Left hindlimb (tissue), 1 donor: ENCODE data around the gene TCF15.
A peak's percentile ranks its signal among the peaks of the same experiment; 100 is the strongest.
"Not testable (repeated sequence)": the region's sequence is repeated elsewhere in the genome, so short reads cannot be mapped to it uniquely, and the experiment has no call there.

Source experiments
- DNase-seq: peaks from one replicate; pipeline ENCODE4 v3.0.0-alpha.2; 2018

The TCF15 gene

DNA sequence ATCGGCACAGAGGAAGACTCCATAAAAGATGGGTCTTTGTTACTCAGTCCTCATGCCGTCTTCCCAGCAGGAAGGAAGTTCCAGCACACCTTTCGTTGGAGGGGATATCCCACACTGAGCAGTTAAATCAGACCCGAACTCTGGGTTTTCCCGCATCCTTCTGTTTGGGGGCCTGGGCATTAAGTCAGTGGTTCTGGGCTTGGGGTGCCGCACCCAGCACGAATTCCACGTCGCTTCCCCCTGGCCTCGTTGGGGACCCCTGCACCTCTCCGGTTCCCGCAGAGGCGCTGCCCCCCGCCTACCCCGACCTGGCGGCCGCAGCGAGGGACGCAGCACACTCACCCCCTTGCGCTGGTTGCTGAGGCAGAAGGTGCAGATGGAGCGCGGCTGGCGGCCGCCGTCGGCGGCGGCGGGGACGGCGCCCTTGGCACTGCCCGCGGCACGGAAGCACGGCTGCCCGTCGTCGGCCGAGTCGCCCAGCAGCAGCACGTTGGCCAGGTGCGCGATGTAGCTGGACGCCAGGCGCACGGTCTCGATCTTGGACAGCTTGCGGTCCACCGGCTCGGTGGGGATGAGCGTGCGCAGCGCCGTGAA is 641 bp downstream of the TCF15 start:
- DNase-seq: peak; percentile 24

DNA sequence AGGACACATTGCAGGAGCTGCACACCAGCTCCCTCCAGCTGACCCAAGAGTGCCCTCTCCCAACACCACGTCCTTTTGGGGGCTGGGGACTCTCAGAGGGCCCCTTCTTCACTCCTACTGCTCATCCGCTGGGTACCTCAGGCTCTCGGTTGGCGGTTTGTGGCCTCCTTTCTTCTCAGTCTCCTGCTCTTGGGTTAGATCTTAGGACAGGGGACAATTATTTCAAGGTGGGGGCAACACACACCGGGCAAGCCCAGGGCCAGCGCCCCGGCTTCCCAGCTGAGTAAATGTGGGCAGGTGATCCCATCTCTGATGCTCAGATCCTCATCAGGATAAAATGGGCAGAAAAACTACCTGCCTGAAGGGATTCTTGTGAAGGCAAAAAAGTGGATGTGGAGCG is 1.1 kb downstream of the TCF15 start:
- peak; percentile 21 for DNase-seq

DNA sequence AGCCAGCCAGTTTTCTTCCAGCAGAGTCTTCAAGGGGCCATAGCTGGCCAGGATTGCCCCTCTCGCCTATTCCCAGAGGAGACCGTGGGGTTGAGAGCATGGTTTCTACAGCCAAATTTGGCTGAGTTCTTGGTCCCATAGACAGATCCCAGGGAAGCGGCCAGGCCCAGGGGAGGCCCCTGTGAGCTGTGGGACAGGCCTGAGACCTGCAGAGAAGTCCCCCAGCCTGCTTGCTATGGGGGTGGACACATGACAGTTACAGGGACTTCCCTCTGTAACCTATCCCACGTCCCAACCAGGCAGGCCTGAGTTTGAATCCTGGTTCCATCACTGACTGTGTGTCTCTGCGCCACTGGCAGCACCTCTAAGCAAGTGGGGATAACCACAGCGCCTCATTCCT is 2.6 kb downstream of the TCF15 start:
- DNase-seq: peak; percentile 6

DNA sequence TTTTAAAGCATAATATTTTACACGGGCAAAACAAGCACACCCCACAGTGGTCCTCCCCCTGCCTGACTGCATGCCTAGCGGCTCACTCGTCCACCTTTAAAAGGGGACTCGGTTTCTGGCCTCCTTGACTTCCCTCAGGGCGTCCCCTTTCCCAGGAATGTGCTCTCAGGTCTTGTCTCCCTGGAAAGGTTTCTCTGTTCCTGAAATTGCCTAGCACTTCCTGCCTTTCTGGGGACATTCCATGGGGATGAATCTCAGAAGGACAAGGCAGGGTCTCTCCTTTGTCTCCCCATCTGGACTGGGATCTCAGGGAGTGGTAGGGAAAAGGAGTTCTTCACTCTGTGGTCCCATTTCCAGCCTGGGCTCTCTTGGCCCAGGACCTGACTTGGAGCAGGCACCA is 4.9 kb downstream of the TCF15 start:
- DNase-seq: no peak

DNA sequence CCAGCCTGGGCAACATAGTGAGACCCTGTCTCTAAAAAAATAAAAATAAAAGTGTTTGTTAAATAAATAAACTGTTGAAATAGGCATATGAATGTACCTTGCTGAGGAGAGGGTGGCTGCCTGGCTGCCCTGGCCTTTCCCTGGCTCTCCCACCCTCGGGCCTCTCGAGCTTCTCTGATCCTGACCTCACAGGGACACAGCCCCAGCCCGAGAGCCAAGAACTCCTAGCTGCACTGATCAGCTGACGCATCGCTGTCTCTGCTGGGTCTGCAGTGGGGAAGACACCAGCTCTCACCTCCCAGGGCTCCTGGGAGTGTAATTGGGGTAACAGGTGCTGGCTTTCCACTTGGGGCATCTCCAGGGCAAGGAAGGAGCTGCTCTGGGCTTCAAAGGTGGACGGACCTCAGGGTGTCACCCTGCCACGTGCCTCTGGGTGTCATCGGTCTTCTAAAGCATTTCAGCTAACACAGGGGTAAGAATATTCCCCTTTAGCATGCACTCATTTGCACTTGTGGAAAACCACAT is 6.9 kb downstream of the TCF15 start:
- DNase-seq: no peak

DNA sequence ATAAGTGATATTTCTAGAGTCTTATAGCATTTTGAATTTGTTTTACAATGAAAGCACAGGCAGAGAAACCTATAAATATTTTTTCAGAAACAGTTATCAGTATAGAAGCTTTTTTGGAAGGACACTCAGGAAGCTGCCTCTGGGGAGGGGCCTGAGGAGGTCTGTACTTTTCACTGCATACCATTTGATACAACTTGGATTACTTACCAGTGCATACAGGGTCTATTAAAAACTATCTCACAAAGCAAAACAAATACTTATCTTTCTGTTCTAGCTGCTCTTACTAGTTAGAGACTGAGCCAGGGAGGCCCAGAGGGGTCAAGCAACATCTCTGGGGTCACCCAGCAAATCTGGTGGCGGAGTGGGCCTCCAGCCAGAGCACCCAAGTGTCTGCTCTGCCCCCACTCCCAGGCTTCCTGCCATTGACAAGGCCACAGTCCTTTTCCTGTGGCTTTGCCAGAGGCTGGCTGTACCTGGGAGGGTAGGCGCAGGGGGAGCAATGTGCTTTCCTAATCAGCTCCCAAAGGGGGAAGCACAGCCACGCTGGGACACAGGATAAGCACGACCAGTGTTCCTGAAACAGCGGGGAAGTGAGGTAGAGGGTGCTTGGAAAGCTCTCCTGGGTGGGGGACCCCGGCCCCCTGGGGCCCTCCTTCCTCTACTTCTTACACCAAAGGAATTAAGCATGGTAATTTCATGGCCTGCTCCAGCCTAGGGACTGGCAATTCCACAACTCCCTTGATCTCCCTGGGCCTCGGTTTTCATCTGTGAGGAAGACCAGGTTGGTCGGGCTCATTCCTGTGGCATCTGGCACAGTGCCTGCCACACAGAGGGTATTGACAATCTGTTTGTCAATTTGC is 7.8 kb downstream of the TCF15 start:
- DNase-seq: no peak

DNA sequence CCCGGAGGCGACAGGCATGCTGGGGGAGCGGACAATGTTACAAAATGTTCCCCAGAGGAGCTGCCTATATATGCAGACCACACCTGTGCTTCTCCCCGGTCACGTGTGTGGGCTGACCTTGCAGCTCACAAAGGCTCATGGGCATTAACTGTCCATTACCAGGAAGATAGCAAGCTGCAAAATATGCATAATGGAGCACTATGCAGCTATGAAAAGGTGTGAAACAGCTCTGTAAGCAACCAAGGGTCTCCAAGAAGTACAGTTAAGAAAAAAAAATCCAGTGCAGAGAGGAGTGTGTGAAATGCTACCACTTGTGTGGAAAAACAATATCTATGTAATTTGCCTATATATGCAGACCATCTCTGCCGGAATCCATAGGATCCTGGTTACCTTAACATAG is 9.4 kb downstream of the TCF15 start:
- no peak for DNase-seq

DNA sequence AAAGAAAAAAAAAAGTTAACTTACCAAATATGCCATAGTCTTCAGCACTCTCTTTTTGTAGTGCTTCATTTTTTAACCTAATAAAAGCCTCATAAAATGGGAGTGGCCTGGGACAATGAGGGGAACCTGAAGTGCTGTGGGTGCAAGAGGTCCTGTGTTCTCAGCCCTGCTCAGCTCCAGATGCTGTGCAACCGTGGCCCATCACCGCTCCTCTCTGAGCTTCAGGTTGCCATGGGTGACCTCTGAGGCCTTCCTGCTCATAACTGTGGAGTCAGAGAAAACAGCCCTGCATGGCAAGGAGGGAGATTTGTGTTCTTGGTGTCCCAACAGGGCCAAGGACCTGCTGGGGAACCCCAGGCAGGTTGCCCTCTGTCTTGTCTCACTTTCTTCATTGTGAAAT is 10.0 kb downstream of the TCF15 start:
- no peak for DNase-seq

DNA sequence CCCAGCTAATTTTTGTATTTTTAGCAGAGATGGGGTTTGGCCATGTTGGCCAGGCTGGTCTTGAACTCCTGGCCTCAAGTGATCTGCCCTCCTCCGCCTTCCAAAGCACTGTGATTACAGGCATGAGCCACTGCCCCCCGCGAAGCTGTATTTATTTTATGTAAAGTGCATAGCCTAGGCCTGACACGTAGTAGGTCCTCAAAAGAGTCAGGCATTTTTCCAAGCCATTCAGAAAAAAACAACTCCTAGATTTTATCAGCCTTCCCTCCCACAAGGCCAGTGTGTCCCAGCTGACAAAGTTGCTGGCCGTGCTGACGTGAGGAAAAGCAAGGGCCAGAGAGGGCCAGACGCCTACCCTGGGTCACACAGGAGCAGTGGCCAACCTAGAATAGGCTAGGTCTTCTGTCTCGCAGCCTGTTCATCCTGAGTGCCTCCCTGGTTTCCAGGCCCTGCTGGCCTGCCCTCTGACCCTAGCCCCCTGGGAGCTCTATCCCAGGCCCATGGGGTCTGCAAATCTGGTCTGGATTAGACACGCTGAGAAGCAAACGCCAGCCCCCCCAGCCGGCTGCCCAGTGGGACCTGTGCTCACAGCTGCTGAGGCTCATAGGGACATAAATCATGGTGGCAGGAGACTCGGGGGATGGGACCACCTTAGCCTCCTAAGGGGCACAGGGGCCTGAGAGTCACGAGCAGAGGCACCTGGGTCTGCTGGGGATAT is 11.8 kb downstream of the TCF15 start:
- peak; percentile 2 for DNase-seq

DNA sequence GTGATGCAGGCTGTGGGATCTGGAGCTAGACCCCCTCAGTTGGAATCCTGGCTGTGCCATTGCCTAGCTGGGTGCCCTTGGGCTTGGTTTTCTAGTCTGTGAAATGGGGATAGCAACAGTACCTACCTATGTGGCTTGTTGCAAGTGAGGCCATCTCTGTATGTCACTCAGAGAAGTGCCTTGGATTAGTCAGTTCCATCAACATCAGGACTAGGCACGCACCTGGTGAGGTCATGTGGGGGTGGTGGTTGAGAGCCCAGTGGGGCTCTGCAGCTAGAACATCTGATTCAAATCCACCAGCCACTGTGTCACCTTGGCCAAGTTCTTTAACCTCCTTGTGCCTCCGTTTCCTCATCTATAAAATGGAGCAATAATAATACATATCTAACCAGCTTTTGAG is 12.5 kb downstream of the TCF15 start:
- DNase-seq: no peak

DNA sequence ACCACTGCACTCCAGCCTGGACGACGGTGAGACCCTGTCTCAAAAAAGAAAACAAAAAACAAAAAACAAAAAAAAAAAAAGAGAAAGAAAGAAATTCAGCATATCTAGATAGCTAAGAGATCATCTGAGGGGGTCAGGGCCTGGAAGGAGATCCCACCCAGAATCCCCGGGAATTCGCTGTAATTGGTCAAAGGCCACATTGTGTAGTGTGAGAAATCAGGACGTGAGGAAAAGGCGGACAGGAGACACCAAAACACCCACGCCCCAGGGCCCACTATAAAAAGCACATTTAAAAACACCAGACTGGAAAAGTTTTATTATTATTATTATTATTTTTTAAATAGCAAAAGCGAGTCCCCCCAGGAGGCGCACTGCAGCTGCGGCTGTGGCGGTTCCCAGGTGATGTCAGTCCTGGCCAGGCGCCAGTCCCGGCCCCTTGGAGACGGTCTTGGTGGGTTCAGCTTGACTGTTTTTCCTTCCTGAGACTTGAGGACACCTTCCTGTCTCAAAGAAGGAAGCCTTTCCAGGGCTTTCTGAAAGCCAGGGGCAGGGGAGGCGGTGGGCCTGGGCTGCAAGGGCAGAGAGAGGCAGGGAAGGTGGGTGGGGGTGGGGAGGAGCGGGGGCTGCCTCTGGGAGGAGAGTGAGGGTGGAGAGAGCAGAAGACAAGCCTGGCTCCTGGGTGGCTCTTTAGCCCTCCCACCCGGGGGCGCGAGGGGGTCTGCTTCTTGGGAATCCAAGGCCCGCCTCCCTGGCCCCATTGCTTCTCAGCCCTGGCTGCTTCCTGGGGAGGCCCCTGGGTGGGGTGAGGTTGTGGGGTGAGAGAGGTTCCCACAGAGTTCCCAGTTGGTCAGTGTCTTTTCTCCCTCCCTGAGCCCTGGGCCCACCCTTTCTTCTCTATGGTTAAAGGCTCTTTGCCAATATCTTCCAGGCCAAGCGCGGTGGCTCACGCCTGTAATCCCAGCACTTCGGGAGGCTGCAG is 14.5 kb downstream of the TCF15 start:
- peak; percentile 86 for DNase-seq

DNA sequence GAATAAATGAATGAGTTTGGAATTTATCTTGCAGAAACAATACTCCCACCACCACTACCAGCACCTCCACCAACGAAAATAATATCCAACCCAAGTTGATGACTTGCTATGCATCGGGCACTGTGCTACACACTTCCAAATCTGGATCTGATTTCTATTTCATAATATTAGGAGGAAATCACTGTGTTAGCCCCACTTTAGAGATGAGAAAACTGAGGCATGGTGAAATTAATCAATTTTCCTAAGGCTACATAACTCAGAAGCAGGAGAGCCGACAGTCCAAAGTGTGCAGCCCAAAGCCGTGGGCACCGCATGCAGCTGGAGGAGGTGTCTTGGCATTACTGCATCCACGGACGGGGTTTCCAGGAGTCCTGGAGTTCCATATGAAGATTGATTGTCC is 17.6 kb downstream of the TCF15 start:
- no peak for DNase-seq

DNA sequence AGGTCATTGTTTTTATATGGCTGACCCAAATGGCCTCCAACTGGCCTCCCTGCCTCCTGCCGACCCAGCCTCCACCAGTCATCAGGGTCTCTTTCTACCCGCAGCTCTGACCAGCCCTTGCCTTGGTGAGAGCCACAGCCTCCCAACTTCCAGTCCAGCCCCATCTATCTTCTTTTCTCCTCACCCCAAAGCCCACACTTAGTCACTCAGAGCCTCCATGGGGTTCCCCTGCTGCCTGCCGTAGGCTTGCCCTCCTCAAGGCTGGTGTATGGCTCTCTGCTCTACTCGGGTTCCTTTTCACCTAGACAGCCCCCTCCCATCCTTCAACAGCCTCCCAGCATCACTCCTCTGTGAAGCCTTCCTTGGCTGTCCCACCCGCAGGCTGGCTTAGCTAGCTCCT is 18.2 kb downstream of the TCF15 start:
- DNase-seq: no peak

DNA sequence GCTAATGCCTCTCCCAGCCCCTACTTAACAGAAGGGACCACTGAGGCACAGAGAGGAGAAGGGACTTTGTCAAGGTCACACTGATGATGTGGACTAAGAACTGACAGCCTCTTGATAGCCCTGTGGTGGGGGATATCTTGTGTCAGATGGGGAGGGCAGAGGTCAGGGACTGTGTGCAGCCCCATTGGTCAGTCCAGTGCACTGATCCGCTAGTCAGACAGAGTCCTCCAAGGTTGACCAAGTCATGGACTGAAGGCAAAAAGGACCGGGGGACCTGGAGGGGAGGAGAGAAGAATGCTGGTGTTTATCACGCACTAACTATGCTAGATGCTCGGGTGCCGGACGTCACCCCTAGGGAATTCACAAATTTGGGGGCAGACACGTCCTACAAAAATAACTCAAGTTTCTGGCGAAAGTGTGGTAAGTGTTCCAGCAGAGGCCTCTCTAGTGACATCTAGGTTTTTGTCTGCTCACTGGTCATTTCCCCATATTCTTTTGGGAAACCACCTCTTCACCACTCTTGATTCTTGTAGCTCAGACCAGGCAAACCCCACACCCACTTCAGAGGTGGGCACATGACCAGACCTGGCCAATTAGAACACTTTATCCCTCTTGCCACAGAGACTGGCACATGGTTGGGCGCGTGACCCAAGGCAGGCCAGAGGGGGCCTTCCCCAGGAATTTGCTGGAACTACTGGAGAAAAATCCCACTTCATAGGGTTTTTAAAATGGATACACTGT is 21.0 kb downstream of the TCF15 start:
- no peak for DNase-seq

DNA sequence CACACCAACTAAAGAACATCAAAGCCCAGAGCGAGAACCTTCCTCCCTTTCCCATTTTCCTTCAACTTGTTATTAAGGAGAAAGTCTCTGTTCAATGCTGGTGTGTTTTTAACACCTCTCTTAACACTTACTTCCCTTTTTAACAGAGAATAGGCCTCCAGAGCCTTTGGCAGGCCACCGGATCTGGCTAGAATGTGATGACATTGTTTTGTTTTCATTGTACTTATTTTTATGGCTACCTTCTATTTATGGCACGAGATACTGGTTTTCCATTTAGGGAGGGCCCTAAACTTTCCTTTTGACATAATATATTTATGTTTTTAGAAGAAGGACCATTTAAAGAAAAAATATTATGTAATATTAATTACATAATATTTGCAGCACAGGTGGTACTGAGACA is 21.6 kb downstream of the TCF15 start:
- no peak for DNase-seq

DNA sequence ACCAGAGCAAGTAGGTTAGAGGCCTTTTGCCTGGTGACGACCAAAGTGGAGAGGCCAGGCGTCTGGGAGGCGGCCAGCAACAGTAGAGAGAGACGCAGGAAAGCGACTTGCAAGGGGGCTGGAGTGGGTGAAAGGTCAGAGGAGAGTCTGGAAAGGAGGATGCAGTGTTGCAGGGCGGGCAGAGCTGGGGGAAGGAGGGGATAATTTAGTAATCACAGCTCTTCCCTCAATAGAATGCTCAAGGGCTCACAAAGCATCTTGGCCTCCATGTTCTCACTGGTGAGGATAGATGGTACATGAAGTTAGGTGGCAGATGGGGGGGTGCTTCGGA is 25.2 kb downstream of the TCF15 start:
- no peak for DNase-seq

DNA sequence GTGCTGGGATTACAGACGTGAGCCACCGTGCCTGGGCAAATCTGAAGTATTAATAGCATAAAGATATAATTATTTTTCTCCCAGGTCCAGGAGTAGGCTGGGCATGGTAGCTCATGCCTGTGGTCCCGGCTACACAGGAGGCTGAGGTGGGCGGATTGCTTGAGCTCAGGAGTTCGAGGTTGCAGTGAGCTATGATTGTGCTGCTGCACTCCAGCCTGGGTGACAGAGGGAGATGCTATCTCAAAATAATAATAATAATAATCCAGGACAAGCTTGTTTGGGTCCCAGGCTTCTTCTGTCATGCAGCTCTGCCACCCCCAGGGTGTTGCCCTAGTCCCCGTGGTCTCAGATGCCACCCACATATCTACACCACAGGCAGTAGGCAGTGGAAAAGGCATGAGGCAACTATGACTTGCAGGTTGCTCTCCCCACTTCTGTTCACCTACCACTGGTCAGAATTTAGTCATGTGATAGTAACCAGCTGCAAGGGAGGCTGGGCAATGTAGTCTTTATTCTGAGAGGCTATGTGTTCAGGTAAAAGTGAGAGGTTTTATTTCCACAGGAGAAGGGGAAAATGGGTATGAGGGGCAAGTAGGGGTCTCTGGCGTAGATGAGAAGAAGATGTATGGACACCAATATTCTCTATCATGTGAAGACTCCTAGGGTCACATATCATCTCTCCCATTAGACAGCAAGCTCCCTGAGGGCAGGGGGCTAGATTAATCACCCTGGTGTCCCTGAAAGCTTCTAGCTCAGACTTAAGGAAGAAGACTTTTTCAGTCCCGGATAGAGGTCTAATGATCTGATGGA is 25.7 kb downstream of the TCF15 start:
- no peak for DNase-seq

DNA sequence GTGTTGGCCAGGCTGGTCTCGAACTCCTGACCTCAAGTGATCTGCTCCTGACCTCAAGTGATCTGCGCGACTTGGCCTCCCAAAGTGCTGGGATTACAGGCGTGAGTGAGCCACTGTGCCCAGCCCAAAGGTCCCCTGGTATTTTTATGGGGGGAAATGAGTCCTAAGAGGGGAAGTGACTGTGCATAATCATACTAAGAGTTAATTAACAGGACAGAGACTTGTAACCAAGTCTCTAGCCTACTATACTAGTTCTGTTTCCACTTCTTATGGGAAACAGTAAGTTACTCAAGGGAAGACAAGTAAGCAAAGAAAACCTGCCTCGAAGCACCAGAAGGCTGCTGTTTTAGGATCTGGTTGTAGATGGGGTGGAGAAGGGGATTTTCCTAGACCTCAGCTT is 27.9 kb downstream of the TCF15 start:
- DNase-seq: no peak

DNA sequence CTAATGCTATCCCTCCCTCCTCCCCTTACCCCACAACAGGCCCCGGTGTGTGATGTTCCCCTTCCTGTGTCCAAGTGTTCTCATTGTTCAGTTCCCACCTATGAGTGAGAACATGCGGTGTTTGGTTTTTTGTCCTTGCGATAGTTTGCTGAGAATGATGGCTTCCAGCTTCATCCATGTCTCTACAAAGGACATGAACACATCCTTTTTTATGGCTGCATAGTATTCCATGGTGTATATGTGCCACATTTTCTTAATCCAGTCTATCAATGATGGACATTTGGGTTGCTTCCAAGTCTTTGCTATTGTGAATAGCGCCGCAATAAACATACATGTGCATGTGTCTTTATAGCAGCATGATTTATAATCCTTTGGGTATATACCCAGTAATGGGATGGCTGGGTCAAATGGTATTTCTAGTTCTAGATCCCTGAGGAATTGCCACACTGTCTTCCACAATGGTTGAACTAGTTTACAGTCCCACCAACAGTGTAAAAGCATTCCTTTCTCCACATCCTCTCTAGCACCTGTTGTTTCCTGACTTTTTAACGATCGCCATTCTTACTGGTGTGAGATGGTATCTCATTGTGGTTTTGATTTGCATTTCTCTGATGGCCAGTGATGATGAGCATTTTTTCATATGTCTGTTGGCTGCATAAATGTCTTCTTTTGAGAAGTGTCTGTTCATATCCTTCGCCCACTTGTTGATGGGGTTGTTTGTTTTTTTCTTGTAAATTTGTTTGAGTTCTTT is 31.0 kb downstream of the TCF15 start:
- not testable (repeated sequence) for DNase-seq

DNA sequence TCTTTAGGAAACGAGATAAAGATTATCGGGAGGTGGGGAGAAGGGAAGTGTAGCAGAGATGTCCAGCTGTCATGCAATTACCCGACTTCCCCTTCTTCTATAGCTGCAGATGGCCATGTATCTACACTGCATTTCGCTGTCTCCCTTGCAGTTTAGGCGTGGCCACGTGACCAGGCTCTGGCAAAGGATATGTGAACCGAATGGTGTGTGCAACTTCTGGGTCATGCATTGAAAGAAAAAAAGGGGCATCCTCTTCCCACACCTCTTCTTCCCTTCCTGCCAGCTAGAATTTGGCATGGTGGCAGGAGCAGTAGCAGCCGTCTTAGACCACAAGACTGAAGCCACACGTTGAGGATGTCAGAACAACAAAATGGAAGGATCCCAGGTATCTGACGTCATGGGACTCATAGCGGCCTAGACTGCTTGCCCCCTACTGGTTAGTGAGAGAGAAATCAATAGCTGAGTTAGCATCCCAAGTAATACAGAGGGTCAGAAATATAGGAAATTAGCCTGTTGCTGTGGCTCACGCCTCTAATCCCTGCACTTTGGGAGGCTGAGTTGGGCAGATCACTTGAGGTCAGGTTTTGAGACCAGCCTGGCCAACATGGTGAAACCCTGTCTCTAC is 32.8 kb downstream of the TCF15 start:
- DNase-seq: no peak
